K562 (cell line): Measurements from ENCODE around the gene STK11. TPM values are rescaled to one million over a fixed set of nuclear protein-coding genes. Genes with fewer than 3 reads are reported as not detected.

Experiments
- CC2D1A ChIP-seq: fragments of 450-650 bp; IDR thresholded peaks from 2 replicates; pipeline ENCODE4 v1.6.1; 2017; ENCODE audit warnings: mild to moderate bottlenecking
- ESRRA ChIP-seq: fragments of 450-650 bp; IDR thresholded peaks from 2 replicates; pipeline ENCODE4 v1.6.1; 2014; ENCODE audit warnings: low read depth, mild to moderate bottlenecking, moderate library complexity, borderline replicate concordance
- FOSL1 ChIP-seq: fragments of 200-800 bp; sonication (Bioruptor generic); conservative IDR thresholded peaks from 2 replicates; pipeline ENCODE4 v1.6.1; 2016; ENCODE audit warnings: missing genetic modification characterization, missing compliant biosample characterization
- FUS ChIP-seq: fragments of 200-400 bp; formaldehyde crosslinking; optimal IDR thresholded peaks from 2 replicates; pipeline ENCODE3; 2017; ENCODE audit warnings: low read depth, low read length
- GTF2F1 ChIP-seq: IDR thresholded peaks from 2 replicates; pipeline ENCODE4 v1.6.1; 2011; ENCODE audit warnings: low read depth, low read length, improper control_type of control experiment
- NBN ChIP-seq: fragments of 450-650 bp; IDR thresholded peaks from 2 replicates; pipeline ENCODE4 v1.6.1; 2016; ENCODE audit warnings: low read depth, mild to moderate bottlenecking
- NFYB ChIP-seq: IDR thresholded peaks from 2 replicates; pipeline ENCODE4 v1.6.1; 2011; ENCODE audit warnings: mild to moderate bottlenecking, moderate library complexity; ENCODE audit not compliant: insufficient read length; ENCODE audit errors: extremely low read depth
- NR4A1 ChIP-seq, 2 experiments: fragments of 250-450 bp in 1 of 2; fragments of 450-650 bp in 1 of 2; sonication (Bioruptor Pico) in 1 of 2; IDR thresholded peaks; 2 replicates each; pipeline versions ENCODE4 v1.4.0 to v1.6.1; 2016 to 2020; ENCODE audit warnings: mild to moderate bottlenecking in 2 of 2, missing compliant biosample characterization in 1 of 2, missing genetic modification characterization in 1 of 2, moderate library complexity in 1 of 2
- POLR2A ChIP-seq: fragments of 450-650 bp; conservative IDR thresholded peaks from 2 replicates; pipeline ENCODE4 v1.6.1; 2016
- POU5F1 ChIP-seq: fragments of 150-350 bp; IDR thresholded peaks from 2 replicates; pipeline ENCODE4 v1.6.1; 2014; ENCODE audit warnings: borderline replicate concordance, low read length, low read depth, mild to moderate bottlenecking; ENCODE audit not compliant: partially characterized antibody
- PRMT5 ChIP-seq: sonication (generic); formaldehyde crosslinking; IDR thresholded peaks from 2 replicates; pipeline ENCODE4 v1.5.0; 2020; ENCODE audit warnings: missing genetic modification reagents
- SREBF1 ChIP-seq: fragments of 150-350 bp; IDR thresholded peaks from 2 replicates; pipeline ENCODE4 v1.6.1; 2014; ENCODE audit warnings: antibody characterized with exemption, low read depth, low read length, borderline replicate concordance
- TFAM ChIP-seq: fragments of 250-450 bp; sonication (Bioruptor Pico); conservative IDR thresholded peaks from 2 replicates; pipeline ENCODE4 v1.5.0; 2021; ENCODE audit warnings: mild to moderate bottlenecking, moderate library complexity
- XRCC3 ChIP-seq: fragments of 450-650 bp; IDR thresholded peaks from 2 replicates; pipeline ENCODE4 v1.6.1; 2017; ENCODE audit warnings: mild to moderate bottlenecking, moderate library complexity
- XRCC5 ChIP-seq: fragments of 200-400 bp; formaldehyde crosslinking; IDR thresholded peaks from 2 replicates; pipeline ENCODE4 v1.6.1; 2017; ENCODE audit warnings: low read depth, mild to moderate bottlenecking, low read length
- YBX1 ChIP-seq: fragments of 450-650 bp; IDR thresholded peaks from 2 replicates; pipeline ENCODE4 v1.7.1; 2016; ENCODE audit warnings: mild to moderate bottlenecking
- ZKSCAN1 ChIP-seq: fragments of 150-350 bp; IDR thresholded peaks from 2 replicates; pipeline ENCODE4 v1.6.1; 2016; ENCODE audit warnings: low read depth, low read length
- ZNF143 ChIP-seq: sonication (generic); formaldehyde crosslinking; IDR thresholded peaks from 2 replicates; pipeline ENCODE4 v1.9.0; 2022; ENCODE audit warnings: mild to moderate bottlenecking, missing genetic modification reagents
- ZNF239 ChIP-seq: fragments of 250-450 bp; sonication (Bioruptor Pico); IDR thresholded peaks from 2 replicates; pipeline ENCODE4 v1.4.0; 2020; ENCODE audit warnings: mild to moderate bottlenecking
- ZNF324 ChIP-seq: fragments of 250-450 bp; sonication (Bioruptor Pico); IDR thresholded peaks from 2 replicates; pipeline ENCODE4 v1.4.0; 2020; ENCODE audit warnings: mild to moderate bottlenecking
- ZNF584 ChIP-seq: fragments of 200-800 bp; sonication (Bioruptor generic); IDR thresholded peaks from 2 replicates; pipeline ENCODE4 v1.6.1; 2016; ENCODE audit warnings: low read depth, mild to moderate bottlenecking, missing genetic modification characterization, missing compliant biosample characterization
- ZNF668 ChIP-seq: fragments of 250-450 bp; sonication (Bioruptor Pico); IDR thresholded peaks from 2 replicates; pipeline ENCODE4 v1.8.0; 2022; ENCODE audit warnings: mild to moderate bottlenecking, inconsistent platforms
- polyA plus RNA-seq, 8 experiments: library from polyadenylated mRNA; depleted of rRNA in 4 of 8; stranded (reverse) in 5 of 8; unstranded in 3 of 8; fragments of >200 nt; fragmentation: Nextera tagmentation in 2 of 8; fragmentation: Illumina TruSeq in 1 of 8; extraction: Ambion mirVana in 2 of 8; extraction: Trizol in 1 of 8; gene quantifications; 2 replicates each; pipeline versions ENCODE4 v1.2.1 to v1.2.3, GENCODE V29; 2011 to 2014; ENCODE audit warnings: inconsistent platforms in 1 of 8, missing spikeins in 1 of 8
- total RNA-seq, 7 experiments: library from RNA; depleted of rRNA in 6 of 7; stranded (reverse); fragments of >200 nt in 6 of 7; fragmentation: Illumina TruSeq in 2 of 7; extraction: Trizol in 2 of 7; gene quantifications; 2 replicates each; pipeline versions ENCODE4 v1.2.1 to v1.2.3, GENCODE V29; 2011 to 2021; ENCODE audit warnings: low replicate concordance in 1 of 7
- TF ChIP-seq, protein P1 (sequence below): fragments of 250-450 bp; sonication (Bioruptor Pico); IDR thresholded peaks from 2 replicates; pipeline ENCODE4 v1.8.0; 2022; ENCODE audit warnings: inconsistent platforms, mild to moderate bottlenecking, moderate library complexity, borderline replicate concordance
- TF ChIP-seq, protein P2 (sequence below): fragments of 150-350 bp; conservative IDR thresholded peaks from 2 replicates; pipeline ENCODE4 v1.6.1; 2014; ENCODE audit warnings: low read length
- TF ChIP-seq, protein P3 (sequence below): fragments of 450-650 bp; IDR thresholded peaks from one replicate; pipeline ENCODE4 v1.6.1; 2018; ENCODE audit warnings: mild to moderate bottlenecking, moderate library complexity; ENCODE audit not compliant: partially characterized antibody

The STK11 gene
- total and polyA plus RNA-seq, 9 of the 15 experiments (the other 6 are each of a cell fraction or from before 2014, with no cell fraction given) = 0.15 to 96.5 (median 31.7) TPM

DNA sequence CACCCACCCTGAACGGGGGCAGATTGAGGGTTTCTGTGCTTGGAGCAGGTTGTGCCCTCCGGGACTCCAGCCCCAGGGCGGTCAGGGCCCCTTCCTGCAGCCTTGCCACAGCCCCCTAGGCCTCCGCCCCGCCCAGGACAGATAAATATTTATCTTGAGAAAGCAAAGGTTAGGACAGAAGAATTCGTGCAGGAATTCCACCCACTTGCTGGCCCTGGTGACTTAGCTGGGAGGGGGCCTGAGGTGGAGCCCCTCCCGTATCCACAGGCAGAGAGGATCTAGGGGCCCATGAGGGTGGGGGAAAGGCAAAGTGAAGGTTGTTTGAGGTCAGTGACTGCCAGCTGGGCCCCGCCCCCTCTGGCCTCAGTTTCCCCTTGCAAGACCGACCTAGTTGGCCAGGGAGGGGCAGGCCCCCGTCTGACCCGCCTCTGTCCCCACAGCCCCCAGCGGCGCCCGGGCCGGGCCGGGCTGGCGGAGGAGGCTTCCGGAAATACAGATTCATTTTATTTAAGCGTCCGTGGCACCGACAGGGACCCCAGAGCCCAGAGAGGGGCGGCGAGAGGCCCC is 48.0 kb downstream of the STK11 start (continued):
- TF ChIP-seq, protein P1, sequence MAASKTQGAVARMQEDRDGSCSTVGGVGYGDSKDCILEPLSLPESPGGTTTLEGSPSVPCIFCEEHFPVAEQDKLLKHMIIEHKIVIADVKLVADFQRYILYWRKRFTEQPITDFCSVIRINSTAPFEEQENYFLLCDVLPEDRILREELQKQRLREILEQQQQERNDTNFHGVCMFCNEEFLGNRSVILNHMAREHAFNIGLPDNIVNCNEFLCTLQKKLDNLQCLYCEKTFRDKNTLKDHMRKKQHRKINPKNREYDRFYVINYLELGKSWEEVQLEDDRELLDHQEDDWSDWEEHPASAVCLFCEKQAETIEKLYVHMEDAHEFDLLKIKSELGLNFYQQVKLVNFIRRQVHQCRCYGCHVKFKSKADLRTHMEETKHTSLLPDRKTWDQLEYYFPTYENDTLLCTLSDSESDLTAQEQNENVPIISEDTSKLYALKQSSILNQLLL (CRISPR knock-in tag) = no peak
- TF ChIP-seq NR4A1 (CRISPR knock-in tag; IDR thresholded peaks at IDR 0.05) (no peak), NR4A1 (tag; IDR thresholded peaks at IDR 0.05) (no peak), NBN (no peak), GTF2F1 (no peak), FUS (no peak), PRMT5 (no peak), YBX1 (no peak), XRCC3 (no peak), ZNF584 (CRISPR knock-in tag) (0 out of 2 replicates have a peak, but pooled peaks have one; percentile 14), ZNF324 (CRISPR knock-in tag) (no peak), CC2D1A (no peak), ESRRA (no peak; the same call in 1 of the 2 replicates), FOSL1 (tag) (peak; percentile 80), ZNF668 (CRISPR knock-in tag) (no peak), POU5F1 (no peak), XRCC5 (no peak), ZNF143 (CRISPR knock-in tag) (no peak), ZKSCAN1 (no peak), ZNF239 (CRISPR knock-in tag) (no peak), NFYB (no peak), TFAM (CRISPR knock-in tag) (no peak), POLR2A (peak; percentile 40), SREBF1 (no peak)
- TF ChIP-seq, protein P2, sequence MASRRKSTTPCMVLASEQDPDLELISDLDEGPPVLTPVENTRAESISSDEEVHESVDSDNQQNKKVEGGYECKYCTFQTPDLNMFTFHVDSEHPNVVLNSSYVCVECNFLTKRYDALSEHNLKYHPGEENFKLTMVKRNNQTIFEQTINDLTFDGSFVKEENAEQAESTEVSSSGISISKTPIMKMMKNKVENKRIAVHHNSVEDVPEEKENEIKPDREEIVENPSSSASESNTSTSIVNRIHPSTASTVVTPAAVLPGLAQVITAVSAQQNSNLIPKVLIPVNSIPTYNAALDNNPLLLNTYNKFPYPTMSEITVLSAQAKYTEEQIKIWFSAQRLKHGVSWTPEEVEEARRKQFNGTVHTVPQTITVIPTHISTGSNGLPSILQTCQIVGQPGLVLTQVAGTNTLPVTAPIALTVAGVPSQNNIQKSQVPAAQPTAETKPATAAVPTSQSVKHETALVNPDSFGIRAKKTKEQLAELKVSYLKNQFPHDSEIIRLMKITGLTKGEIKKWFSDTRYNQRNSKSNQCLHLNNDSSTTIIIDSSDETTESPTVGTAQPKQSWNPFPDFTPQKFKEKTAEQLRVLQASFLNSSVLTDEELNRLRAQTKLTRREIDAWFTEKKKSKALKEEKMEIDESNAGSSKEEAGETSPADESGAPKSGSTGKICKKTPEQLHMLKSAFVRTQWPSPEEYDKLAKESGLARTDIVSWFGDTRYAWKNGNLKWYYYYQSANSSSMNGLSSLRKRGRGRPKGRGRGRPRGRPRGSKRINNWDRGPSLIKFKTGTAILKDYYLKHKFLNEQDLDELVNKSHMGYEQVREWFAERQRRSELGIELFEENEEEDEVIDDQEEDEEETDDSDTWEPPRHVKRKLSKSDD = no peak
- TF ChIP-seq, protein P3, sequence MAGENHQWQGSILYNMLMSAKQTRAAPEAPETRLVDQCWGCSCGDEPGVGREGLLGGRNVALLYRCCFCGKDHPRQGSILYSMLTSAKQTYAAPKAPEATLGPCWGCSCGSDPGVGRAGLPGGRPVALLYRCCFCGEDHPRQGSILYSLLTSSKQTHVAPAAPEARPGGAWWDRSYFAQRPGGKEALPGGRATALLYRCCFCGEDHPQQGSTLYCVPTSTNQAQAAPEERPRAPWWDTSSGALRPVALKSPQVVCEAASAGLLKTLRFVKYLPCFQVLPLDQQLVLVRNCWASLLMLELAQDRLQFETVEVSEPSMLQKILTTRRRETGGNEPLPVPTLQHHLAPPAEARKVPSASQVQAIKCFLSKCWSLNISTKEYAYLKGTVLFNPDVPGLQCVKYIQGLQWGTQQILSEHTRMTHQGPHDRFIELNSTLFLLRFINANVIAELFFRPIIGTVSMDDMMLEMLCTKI = no peak
